ENCODE results near the gene SMIM5.

GRCh38 chr17:75592348-75593020 is 40.8 kb upstream of the SMIM5 start:
- TF ChIP-seq EZH2 (IDR thresholded peaks at IDR 0.05) = no peak
- no peak for TF ChIP-seq POLR2AphosphoS5 (IDR thresholded peaks at IDR 0.05; ENCODE audit: borderline replicate concordance, low read depth, low read length)
